Body of pancreas (tissue), 4 donors: Measurements from ENCODE around the gene PROB1. TPM values are rescaled to one million over a fixed set of nuclear protein-coding genes. Genes with fewer than 3 reads are reported as not detected.
"Not testable (repeated sequence)": the region's sequence is repeated elsewhere in the genome, so short reads cannot be mapped to it uniquely, and the experiment has no call there.

ENCODE experiments used
- ATAC-seq: fragments of 150-250 bp; one replicate; pipeline ENCODE4 v1.9.1; 2016
- DNase-seq, 4 donors: peaks; one replicate each; pipeline ENCODE4 v3.0.0-alpha.2; 2019
- H3K27ac ChIP-seq, 4 donors: fragments of 200-600 bp; sonication (generic); 1 replicate in 3 of 4; 2 replicates in 1 of 4; pipeline versions ENCODE4 v1.5.1 to v1.6.1; 2016 to 2019; ENCODE audit warnings: mild to moderate bottlenecking in 1 of 4, mixed read lengths in 1 of 4, moderate library complexity in 1 of 4
- H3K27me3 ChIP-seq, 2 donors: fragments of 200-600 bp; sonication (generic); one replicate each; pipeline ENCODE4 v1.6.0; 2016; ENCODE audit warnings: mild to moderate bottlenecking in 1 of 2
- H3K36me3 ChIP-seq, 2 donors: fragments of 200-600 bp; sonication (generic); replicated peaks in 1 of 2; 2 replicates each; pipeline ENCODE4 v1.5.1; 2016; ENCODE audit warnings: low read depth in 2 of 2; ENCODE audit not compliant: insufficient read depth in 1 of 2
- H3K4me1 ChIP-seq: fragments of 200-600 bp; sonication (generic); one replicate; pipeline ENCODE4 v1.6.0; 2016
- H3K4me3 ChIP-seq, 2 donors: fragments of 200-600 bp; sonication (generic); 1 replicate in 1 of 2; 2 replicates in 1 of 2; pipeline ENCODE4 v1.5.1; 2016 to 2019
- H3K9me3 ChIP-seq, 3 donors: fragments of 200-600 bp; sonication (generic); 1 replicate in 2 of 3; 2 replicates in 1 of 3; pipeline ENCODE4 v1.5.1; 2016
- POLR2A ChIP-seq, 3 donors: fragments of 450-650 bp; IDR thresholded peaks; one replicate each; pipeline ENCODE4 v1.6.1; 2016; ENCODE audit warnings: antibody characterized with exemption in 3 of 3, mild to moderate bottlenecking in 2 of 3
- WGBS, 2 donors: methylation state at CpG; one replicate each; pipeline ENCODE4 v1.1.5; 2017; 5-methylcytosine and 5-hydroxymethylcytosine counted together
- intact Hi-C: fragments of 100-400 bp; cut with DNase I; formaldehyde crosslinking; loops from one replicate; pipeline ENCODE4 v1.15.1; 2023
- total RNA-seq, 2 donors: library from RNA; depleted of rRNA; stranded (reverse); fragments of >200 nt; gene quantifications; one replicate each; pipeline ENCODE4 v1.1.0, GENCODE V29; 2016
- TF ChIP-seq, protein P1 (sequence below), 7 experiments: fragments of 450-650 bp in 4 of 7; fragments of 200-600 bp in 3 of 7; sonication (generic) in 3 of 7; IDR thresholded peaks; one replicate each; pipeline ENCODE4 v1.5.1; 2016 to 2019; ENCODE audit warnings: antibody characterized with exemption in 7 of 7

PROB1 gene, protein sequence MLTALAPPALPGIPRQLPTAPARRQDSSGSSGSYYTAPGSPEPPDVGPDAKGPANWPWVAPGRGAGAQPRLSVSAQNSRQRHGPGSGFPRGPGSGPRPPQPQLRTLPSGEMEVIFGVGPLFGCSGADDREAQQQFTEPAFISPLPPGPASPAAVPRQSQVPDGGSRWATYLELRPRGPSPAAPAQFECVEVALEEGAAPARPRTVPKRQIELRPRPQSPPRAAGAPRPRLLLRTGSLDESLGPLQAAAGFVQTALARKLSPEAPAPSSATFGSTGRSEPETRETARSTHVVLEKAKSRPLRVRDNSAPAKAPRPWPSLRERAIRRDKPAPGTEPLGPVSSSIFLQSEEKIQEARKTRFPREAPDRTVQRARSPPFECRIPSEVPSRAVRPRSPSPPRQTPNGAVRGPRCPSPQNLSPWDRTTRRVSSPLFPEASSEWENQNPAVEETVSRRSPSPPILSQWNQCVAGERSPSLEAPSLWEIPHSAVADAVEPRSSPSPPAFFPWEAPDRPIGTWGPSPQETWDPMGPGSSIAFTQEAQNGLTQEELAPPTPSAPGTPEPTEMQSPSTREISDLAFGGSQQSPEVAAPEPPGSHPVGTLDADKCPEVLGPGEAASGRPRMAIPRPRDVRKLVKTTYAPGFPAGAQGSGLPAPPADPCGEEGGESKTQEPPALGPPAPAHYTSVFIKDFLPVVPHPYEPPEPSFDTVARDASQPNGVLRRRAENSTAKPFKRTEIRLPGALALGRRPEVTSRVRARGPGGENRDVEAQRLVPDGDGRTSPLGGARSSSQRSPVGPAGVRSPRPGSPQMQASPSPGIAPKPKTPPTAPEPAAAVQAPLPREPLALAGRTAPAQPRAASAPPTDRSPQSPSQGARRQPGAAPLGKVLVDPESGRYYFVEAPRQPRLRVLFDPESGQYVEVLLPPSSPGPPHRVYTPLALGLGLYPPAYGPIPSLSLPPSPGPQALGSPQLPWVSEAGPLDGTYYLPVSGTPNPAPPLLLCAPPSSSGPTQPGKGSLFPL
- 1 to 10 TPM in 1 of 2 donors, under 1 TPM in 1; 0.52 to 1.3 TPM for total RNA-seq

DNA sequence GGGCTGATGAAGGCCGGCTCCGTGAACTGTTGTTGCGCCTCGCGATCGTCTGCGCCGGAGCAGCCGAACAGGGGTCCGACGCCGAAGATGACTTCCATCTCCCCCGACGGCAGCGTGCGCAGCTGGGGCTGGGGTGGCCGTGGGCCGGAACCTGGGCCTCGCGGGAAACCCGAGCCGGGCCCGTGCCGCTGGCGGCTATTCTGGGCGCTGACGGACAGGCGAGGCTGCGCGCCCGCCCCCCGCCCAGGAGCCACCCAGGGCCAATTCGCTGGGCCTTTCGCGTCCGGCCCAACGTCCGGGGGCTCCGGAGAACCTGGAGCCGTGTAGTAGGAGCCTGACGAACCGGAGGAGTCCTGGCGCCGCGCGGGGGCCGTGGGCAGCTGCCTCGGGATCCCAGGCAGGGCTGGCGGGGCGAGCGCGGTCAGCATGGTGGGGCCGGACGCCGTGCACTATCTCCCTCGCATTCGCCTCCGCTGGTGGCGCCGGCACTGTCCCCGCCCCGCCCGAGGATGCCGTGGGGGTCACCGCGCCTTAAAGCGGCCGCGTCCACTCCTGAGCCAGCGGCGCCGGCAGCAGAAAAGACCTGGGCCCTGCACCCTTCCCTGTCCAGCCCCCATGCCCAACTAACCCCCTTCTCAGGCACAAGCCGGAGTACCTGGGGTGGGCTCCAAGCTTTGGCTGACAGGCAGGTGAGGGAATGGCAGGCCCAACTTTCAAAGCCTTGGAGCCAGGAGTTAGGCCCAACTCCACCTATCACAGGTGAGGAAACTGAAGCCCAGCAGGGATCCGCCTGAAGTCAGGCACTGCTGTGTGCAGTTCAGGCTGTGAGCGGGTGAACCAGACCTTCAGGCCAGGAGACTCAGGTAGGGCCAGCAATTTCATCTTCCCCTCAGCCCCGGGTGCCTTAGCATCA is at the start of gene PROB1:
Gene PROB1 (minus strand): TSS at position 451 of the 913 bp plus-strand sequence. CDS start 23 bp downstream, at position 428.
- H3K4me3 ChIP-seq = no peak within 1 kb of the TSS
- ATAC-seq = peak; percentile 25
- H3K36me3 ChIP-seq = no peaks in the 10 kb centered on the region
- no peak within 1 kb of the TSS for H3K27ac ChIP-seq
- peaks cover 0 to 11% of the 10 kb centered on the region in 2 donors for H3K27me3 ChIP-seq
- H3K9me3 ChIP-seq = no peaks in the 10 kb centered on the region
- no peak for TF ChIP-seq POLR2A (IDR thresholded peaks at IDR 0.05)
- TF ChIP-seq, protein P1, sequence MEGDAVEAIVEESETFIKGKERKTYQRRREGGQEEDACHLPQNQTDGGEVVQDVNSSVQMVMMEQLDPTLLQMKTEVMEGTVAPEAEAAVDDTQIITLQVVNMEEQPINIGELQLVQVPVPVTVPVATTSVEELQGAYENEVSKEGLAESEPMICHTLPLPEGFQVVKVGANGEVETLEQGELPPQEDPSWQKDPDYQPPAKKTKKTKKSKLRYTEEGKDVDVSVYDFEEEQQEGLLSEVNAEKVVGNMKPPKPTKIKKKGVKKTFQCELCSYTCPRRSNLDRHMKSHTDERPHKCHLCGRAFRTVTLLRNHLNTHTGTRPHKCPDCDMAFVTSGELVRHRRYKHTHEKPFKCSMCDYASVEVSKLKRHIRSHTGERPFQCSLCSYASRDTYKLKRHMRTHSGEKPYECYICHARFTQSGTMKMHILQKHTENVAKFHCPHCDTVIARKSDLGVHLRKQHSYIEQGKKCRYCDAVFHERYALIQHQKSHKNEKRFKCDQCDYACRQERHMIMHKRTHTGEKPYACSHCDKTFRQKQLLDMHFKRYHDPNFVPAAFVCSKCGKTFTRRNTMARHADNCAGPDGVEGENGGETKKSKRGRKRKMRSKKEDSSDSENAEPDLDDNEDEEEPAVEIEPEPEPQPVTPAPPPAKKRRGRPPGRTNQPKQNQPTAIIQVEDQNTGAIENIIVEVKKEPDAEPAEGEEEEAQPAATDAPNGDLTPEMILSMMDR (IDR thresholded peaks at IDR 0.05) = no peak
- no peak for DNase-seq
- peaks cover 30% of the 10 kb centered on the region for H3K4me1 ChIP-seq
- intact Hi-C loops = no loop called here
- 20 to 21% methylated on average over 4 to 66 of the region's 76 CpGs for WGBS, 2 donors

DNA sequence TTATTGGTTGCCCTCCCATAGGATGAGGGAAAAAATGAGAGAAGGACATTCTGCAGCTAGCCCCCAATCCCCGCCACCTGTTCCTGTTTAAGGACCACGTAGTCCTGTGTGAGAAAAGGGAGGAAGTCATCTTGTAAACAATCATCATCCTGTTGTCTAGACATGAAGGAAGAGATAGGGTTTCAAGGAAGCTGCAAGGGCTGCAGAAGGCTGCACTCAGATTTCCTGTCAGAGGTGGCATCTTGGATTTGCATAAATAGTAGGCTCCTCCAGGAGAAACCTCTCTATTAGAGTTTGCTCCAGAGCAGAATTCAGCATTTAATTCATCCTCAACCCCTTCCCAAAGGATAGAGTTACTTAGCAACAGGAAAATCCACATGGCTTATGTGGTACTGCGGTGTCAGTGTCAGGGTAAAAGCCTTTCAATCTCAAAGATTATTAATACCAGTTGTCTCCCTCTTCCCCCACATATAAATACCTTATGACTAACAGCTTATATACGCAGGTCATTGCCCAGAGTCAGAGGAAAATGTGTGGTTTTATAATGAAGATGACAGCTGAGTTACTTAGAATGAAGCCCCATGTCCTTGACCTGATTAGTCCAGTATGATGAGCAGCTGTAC is 49.0 kb upstream of the PROB1 start:
- no peak for DNase-seq
- Histone ChIP-seq H3K4me1 (peaks cover 5% of the 10 kb centered on the region), H3K27ac (no peak overlapping the region), H3K36me3 (no peaks in the 10 kb centered on the region), H3K27me3 (no peaks in the 10 kb centered on the region), H3K4me3 (no peak overlapping the region), H3K9me3 (no peaks in the 10 kb centered on the region)
- no peak for TF ChIP-seq POLR2A (IDR thresholded peaks at IDR 0.05)
- TF ChIP-seq, protein P1 (IDR thresholded peaks at IDR 0.05) = no peak
- no peak for ATAC-seq
- 72 to 77% methylated on average over 4 of the region's 4 CpGs for WGBS, 2 donors
- intact Hi-C loops = no loop called here

DNA sequence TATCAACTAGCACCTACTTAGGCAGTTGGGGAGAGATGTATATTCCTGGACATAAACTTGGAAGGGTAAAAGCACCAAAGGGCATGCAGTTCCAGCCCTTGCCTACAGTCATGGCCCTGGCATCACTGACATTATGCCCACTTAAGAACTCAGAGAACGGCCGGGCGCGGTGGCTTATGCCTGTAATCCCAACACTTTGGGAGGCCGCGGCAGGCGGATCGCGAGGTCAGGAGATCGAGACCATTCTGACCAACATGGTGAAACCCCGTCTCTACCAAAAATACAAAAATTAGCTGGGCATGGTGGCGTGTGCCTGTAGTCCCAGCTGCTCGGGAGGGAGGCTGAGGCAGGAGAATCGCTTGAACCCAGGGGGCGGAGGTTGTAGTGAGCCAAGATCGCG is 45.5 kb upstream of the PROB1 start:
- H3K27me3 ChIP-seq, intact Hi-C loops, H3K27ac ChIP-seq, DNase-seq, H3K4me3 ChIP-seq, H3K4me1 ChIP-seq, ATAC-seq, H3K36me3 ChIP-seq, H3K9me3 ChIP-seq: not testable (repeated sequence)
- WGBS, 2 donors = 95% methylated on average over 16 to 17 of the region's 17 CpGs

DNA sequence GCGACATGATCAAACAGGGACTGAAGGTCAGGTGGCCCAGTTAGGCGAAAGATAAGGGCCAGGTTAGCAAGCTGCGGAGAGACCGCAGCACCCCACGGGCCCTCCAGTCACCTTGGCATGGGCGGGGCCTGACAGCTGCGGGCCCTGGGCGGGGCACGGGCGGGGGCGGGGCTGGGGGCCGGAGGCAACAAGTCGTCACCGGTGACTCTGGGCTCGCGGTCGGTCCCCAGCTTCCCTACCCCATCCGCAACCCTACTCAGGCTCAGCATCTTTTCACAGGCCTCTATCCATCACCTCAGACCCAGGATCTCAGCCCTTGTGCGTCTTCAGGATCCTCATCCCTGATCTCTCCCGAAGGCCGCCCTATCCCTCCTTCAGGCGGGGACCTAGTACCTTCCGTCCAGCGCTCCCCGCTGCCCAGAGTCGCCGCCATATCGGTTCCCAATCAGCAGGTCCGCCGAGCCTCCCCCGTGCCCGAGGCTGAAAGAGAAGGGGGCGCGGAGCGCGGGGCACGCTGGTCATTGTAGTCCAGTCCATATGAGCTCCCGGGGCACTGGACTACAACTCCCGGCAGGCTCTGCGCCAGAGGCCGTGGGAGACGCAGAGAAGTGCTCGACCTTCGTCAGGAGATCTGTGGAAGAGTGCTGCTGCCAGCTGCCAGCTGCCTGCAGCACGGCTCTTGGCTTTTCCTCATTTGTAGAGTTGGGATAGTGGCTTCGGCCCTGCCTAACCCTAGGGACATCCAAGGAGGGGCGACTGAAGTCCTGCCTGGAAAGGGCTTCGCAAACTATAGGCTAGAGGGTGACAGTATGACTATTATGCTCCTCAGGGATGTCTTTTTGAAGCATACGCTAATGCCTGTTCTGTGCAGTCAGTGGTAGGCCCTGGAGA is 44.4 kb upstream of the PROB1 start, which contains the start of gene DNAJC18:
Gene DNAJC18 (minus strand): TSS at position 513 of the 891 bp plus-strand sequence. CDS start 80 bp downstream, at position 433.
- peak within 1 kb of the TSS; percentile 42 to 92 for H3K4me3 ChIP-seq
- peaks cover 10% of the 10 kb centered on the region for H3K4me1 ChIP-seq
- DNase-seq (peak; percentile 89 to 98 (median 96)), ATAC-seq (peak; percentile 95)
- intact Hi-C loops = no loop called here
- no peaks in the 10 kb centered on the region for H3K9me3 ChIP-seq
- H3K36me3 ChIP-seq = no peaks in the 10 kb centered on the region
- TF ChIP-seq, protein P1 (IDR thresholded peaks at IDR 0.05) = peak in 1 of 7 experiments; percentile 1
- peak in 2 of 3 donors; percentile 52 to 68 for TF ChIP-seq POLR2A (IDR thresholded peaks at IDR 0.05)
- H3K27me3 ChIP-seq = no peaks in the 10 kb centered on the region
- 3 to 7% methylated on average over 24 to 49 of the region's 49 CpGs for WGBS, 2 donors
- peak within 1 kb of the TSS; percentile 74 to 96 (median 94) for H3K27ac ChIP-seq
